Measurements from ENCODE around the gene PNMA8B. TPM values are rescaled to one million over a fixed set of nuclear protein-coding genes. Genes with fewer than 3 reads are reported as not detected.

PNMA8B gene
- total RNA-seq, 1 experiment from 2014 or later, result 1.5 TPM

GRCh38 chr19:46499692-46500091, 4.0 kb upstream of the PNMA8B start:
- H4K20me1 ChIP-seq (ENCODE audit: control insufficient read depth, insufficient read depth, insufficient read length), result no peaks in the 10 kb centered on the region
- H3K18ac ChIP-seq (ENCODE audit: insufficient read length, low read depth, low read length), result no peak overlapping the region
- H3K27ac Mint-ChIP-seq, result no peak overlapping the region; a peak in 1 of 7 replicates
- no peak overlapping the region for H4K91ac ChIP-seq (ENCODE audit: insufficient read length, low read depth, low read length)
- H3K79me1 ChIP-seq (ENCODE audit: insufficient read depth, low read depth, low read length, poor library complexity, severe bottlenecking), result no peaks in the 10 kb centered on the region
- H3K4me2 ChIP-seq (ENCODE audit: insufficient read depth, insufficient read length, low read length), result no peak overlapping the region
- no peak overlapping the region for H3K56ac ChIP-seq (ENCODE audit: insufficient read length, low read depth, low read length)
- H2BK20ac ChIP-seq (ENCODE audit: low read depth, low read length, poor library complexity, severe bottlenecking), result no peak overlapping the region
- no peak overlapping the region for H3K9ac ChIP-seq (ENCODE audit: extremely low read depth, insufficient read length, low read length)
- no peak overlapping the region for H4K8ac ChIP-seq (replicated peaks; ENCODE audit: insufficient read length, low read depth, low read length)
- no peak overlapping the region for H3K4ac ChIP-seq (ENCODE audit: low read depth, low read length)
- H3K9me3 ChIP-seq (ENCODE audit: control insufficient read depth, low read depth, low read length), result no peaks in the 10 kb centered on the region
- H2AK5ac ChIP-seq (ENCODE audit: insufficient read length, low read length), result no peak overlapping the region
- H3K36me3 Mint-ChIP-seq (ENCODE audit: insufficient read depth in 1 of 3, low read depth in 3 of 3), result peaks cover 0 to 2% (median under 1%) of the 10 kb centered on the region in 3 experiments; a peak in 3 of 7 replicates
- no CpG with 5 or more reads among the region's 4 CpGs for WGBS (ENCODE audit: extremely low coverage, insufficient read length, low lambda C conversion rate)
- H3K4me1 ChIP-seq (ENCODE audit: insufficient read depth, low read length), result no peaks in the 10 kb centered on the region
- no peak overlapping the region for H2AFZ ChIP-seq (ENCODE audit: low read length)
- H3T11ph ChIP-seq (ENCODE audit: low read length), result no peak overlapping the region
- no peak overlapping the region for H2BK5ac ChIP-seq (ENCODE audit: insufficient read length, low read length)
- no peak for TF ChIP-seq CTCF (conservative IDR thresholded peaks at IDR 0.05)
- H3K79me2 ChIP-seq (ENCODE audit: insufficient read depth, low read length), result no peaks in the 10 kb centered on the region
- no peak overlapping the region for H3K27ac ChIP-seq (ENCODE audit: insufficient read length, low read depth, low read length)
- peaks cover 4 to 10% of the 10 kb centered on the region in 2 experiments; a peak in 3 of 4 replicates for H3K4me1 Mint-ChIP-seq
- no peak overlapping the region for H2BK120ac ChIP-seq (ENCODE audit: low read depth, low read length, poor library complexity, severe bottlenecking)
- H2BK15ac ChIP-seq (ENCODE audit: low read depth, low read length), result no peak overlapping the region
- DNase-seq, result no peak
- peaks cover 13% of the 10 kb centered on the region for H3K27me3 Mint-ChIP-seq (ENCODE audit: low read depth)
- no peaks in the 10 kb centered on the region; a peak in 1 of 5 replicates for H3K9me3 Mint-ChIP-seq
- H3K14ac ChIP-seq (ENCODE audit: insufficient read depth, low read length), result no peak overlapping the region
- no peak overlapping the region for H3K23ac ChIP-seq (ENCODE audit: insufficient read length, low read depth, low read length)
- H3K27me3 ChIP-seq (ENCODE audit: insufficient read depth, low read length), result no peaks in the 10 kb centered on the region; the same call in 1 of the 2 replicates
- H3K23me2 ChIP-seq (ENCODE audit: insufficient read length, low read depth, low read length, poor library complexity, severe bottlenecking), result peaks cover 4% of the 10 kb centered on the region
- H2BK12ac ChIP-seq (ENCODE audit: insufficient read length, low read depth, low read length), result no peak overlapping the region
- H3K4me3 Mint-ChIP-seq, result no peak overlapping the region
- H4K5ac ChIP-seq (ENCODE audit: insufficient read length, low read depth, low read length), result no peak overlapping the region
